Measurements from ENCODE around the gene LDLRAD2.
"Not testable (repeated sequence)": the region's sequence is repeated elsewhere in the genome, so short reads cannot be mapped to it uniquely, and the experiment has no call there.

The LDLRAD2 gene, protein sequence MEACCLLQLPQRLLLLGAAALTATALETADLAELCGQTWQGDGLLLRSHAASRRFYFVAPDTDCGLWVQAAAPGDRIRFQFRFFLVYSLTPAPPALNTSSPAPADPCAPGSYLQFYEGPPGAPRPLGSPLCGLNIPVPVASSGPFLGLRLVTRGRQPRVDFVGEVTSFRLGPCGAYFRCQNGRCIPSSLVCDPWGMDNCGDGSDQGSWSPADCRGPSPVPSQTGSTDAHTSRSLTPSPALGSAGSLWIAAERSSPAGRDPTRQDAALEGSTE

GRCh38 chr1:21811875-21812305 lies at the start of gene LDLRAD2:
LDLRAD2 (plus strand) TSS chr1:21812265; CDS start chr1:21812452, 187 bp downstream.
- no peak for DNase-seq (ENCODE audit: low read depth)
- TF ChIP-seq, protein P1, sequence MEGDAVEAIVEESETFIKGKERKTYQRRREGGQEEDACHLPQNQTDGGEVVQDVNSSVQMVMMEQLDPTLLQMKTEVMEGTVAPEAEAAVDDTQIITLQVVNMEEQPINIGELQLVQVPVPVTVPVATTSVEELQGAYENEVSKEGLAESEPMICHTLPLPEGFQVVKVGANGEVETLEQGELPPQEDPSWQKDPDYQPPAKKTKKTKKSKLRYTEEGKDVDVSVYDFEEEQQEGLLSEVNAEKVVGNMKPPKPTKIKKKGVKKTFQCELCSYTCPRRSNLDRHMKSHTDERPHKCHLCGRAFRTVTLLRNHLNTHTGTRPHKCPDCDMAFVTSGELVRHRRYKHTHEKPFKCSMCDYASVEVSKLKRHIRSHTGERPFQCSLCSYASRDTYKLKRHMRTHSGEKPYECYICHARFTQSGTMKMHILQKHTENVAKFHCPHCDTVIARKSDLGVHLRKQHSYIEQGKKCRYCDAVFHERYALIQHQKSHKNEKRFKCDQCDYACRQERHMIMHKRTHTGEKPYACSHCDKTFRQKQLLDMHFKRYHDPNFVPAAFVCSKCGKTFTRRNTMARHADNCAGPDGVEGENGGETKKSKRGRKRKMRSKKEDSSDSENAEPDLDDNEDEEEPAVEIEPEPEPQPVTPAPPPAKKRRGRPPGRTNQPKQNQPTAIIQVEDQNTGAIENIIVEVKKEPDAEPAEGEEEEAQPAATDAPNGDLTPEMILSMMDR (IDR thresholded peaks at IDR 0.05; ENCODE audit: low read depth, low read length, missing control alignments): no peak
- H3K4me3 ChIP-seq (ENCODE audit: low read depth, low read length): no peak within 1 kb of the TSS

DNA sequence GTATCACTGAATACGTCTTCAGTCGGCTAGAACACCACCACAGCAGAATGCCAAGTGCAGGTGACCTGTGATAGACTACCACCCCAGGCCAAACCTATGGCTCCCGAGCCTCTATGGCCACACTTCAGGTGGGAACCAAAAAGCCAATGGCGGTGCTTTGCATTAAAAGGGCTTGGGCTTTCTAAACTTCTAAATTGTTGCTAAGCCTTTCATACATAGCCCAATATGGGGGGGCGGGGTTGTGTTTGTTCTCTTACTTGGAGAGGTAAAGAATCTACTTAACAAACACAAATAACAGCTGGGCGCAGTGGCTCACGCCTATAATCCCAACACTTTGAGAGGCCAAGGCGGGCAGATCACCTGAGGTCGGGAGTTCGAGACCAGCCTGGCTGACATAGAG lies 48.8 kb upstream of the LDLRAD2 start:
- no peak for DNase-seq (ENCODE audit: low read depth)
- TF ChIP-seq, protein P1 (IDR thresholded peaks at IDR 0.05; ENCODE audit: low read depth, low read length, missing control alignments): no peak
- no peak overlapping the region for H3K4me3 ChIP-seq (ENCODE audit: low read depth, low read length)

DNA sequence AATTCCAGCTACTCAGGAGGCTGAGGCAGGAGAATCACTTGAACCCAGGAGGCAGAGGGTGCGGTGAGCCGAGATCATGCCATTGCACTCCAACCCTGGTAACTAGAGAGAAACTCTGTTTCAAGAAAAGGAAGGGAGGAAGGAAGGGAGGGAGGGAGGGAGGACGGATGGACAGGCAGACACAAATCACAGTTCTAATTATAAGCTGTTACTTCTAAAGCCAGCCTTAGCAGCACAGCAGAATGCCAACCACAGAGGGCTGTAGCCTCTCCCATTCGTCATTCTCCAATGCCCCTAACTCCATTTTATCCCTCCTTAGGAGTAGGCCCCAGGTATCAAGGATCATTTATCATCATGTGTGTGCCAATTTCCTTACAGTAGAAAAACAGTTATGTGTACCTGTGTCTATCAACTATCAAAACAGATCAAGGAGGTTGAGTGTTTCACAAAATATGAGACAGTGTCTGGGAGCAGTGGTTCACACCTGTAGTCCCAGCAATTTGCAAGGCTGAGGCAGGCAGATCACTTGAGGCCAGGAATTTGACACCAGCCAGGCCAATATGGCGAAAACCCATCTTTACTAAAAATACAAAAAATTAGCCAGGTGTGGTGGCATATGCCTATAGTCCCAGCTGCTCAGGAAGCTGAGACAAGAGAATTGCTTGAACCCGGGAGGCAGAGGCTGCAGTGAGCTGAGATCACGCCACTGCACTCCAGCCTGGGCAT lies 48.2 kb upstream of the LDLRAD2 start:
- TF ChIP-seq, protein P1 (IDR thresholded peaks at IDR 0.05; ENCODE audit: low read depth, low read length, missing control alignments): no peak
- H3K4me3 ChIP-seq (ENCODE audit: low read depth, low read length): no peak overlapping the region; the same call in 1 of the 2 replicates
- DNase-seq (ENCODE audit: low read depth): no peak

DNA sequence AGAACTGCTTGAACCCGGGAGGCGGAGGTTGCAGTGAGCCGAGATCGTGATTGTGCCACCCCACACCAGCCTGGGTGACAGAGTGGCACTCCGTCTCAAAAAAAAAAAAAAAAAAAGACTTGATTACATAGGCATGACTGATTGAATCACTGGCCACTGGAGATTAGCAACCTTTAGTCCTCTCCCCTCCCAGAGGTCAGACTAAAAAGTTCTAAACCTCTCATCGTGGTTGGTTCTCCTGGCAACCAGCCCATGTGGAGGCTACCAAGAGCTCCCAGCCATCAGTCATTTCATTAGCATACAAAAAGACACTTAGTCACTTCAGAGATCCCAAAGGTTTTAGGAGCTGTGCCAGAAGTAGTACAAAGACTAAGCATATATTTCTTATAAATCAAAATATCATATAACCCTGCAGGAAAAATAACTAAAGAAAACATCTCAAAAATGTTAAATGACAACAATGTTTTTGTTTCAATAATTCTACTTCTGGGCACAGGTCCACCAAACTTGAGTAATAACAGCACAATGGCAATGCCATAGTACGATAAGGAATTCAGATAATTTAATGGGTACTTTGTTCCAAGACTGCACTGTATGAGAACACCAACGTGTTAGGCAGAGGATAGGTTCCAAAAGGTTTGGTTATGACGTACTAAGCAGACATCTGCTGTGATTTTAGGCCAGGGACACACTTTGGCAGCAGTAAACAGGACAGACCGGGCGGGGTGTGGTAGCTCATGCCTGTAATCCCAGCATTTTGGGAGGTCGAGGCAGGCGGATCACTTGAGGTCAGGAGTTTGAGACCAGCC lies 47.2 kb upstream of the LDLRAD2 start:
- no peak for DNase-seq (ENCODE audit: low read depth)
- TF ChIP-seq, protein P1 (IDR thresholded peaks at IDR 0.05; ENCODE audit: low read depth, low read length, missing control alignments): no peak
- H3K4me3 ChIP-seq (ENCODE audit: low read depth, low read length): no peak overlapping the region

GRCh38 chr1:21766210-21766609 lies 45.9 kb upstream of the LDLRAD2 start:
- DNase-seq (ENCODE audit: low read depth): no peak
- no peak overlapping the region for H3K4me3 ChIP-seq (ENCODE audit: low read depth, low read length)
- TF ChIP-seq, protein P1 (IDR thresholded peaks at IDR 0.05; ENCODE audit: low read depth, low read length, missing control alignments): no peak

GRCh38 chr1:21767106-21767505 lies 45.0 kb upstream of the LDLRAD2 start:
- H3K4me3 ChIP-seq (ENCODE audit: low read depth, low read length); DNase-seq (ENCODE audit: low read depth): not testable (repeated sequence)

DNA sequence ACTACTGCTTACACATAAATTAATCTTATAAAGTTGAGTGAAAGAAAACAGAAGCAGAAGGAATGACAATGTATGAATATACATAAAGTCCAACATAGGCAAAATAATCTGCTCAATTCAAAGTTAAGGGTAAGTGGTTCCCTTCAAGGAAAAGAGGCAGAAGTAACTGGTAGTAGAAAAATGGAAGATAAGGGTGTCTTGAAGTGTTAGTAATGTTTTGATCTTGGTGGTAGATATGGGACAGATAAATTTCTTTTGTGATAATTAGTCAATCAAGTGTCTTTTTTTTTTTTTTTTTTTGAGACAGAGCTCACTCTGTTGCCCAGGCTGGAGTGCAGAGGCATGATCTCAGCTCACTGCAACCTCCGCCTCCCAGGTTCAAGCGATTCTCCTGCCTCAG lies 41.9 kb upstream of the LDLRAD2 start:
- no peak overlapping the region for H3K4me3 ChIP-seq (ENCODE audit: low read depth, low read length)
- no peak for DNase-seq (ENCODE audit: low read depth)
- TF ChIP-seq, protein P1 (IDR thresholded peaks at IDR 0.05; ENCODE audit: low read depth, low read length, missing control alignments): no peak

- not testable (repeated sequence) for H3K4me3 ChIP-seq (ENCODE audit: low read depth, low read length); DNase-seq (ENCODE audit: low read depth)
Measured at GRCh38 chr1:21770602-21771001, 41.5 kb upstream of the LDLRAD2 start.

DNA sequence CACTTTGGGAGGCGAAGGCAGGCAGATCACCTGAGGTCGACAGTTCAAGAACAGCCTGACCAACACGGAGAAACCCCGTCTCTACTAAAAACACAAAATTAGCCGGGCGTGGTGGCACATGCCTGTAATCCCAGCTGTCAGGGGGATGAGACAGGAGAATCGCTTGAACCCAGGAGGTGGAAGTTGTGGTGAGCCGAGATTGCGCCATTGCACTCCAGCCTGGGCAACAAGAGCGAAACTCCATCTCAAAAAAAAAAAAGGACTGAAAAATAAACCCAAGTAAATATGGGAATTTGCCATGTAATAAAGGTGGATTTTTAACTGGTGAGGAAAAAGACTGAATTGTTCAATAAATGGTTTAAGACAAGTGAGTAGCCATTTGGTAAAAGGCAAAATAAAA lies 40.4 kb upstream of the LDLRAD2 start:
- DNase-seq (ENCODE audit: low read depth); H3K4me3 ChIP-seq (ENCODE audit: low read depth, low read length): not testable (repeated sequence)

Measured in GM12864 (cell line).